ENCODE results near the gene NMBR. TPM values are rescaled to one million over a fixed set of nuclear protein-coding genes. Genes with fewer than 3 reads are reported as not detected.
A peak's percentile ranks its signal among the peaks of the same experiment; 100 is the strongest.
"Not testable (repeated sequence)": the region's sequence is repeated elsewhere in the genome, so short reads cannot be mapped to it uniquely, and the experiment has no call there.

NMBR gene
- polyA plus RNA-seq, 4 donors: 0.04 TPM; not detected in 3

GRCh38 chr6:142112451-142113061 lies 34.4 kb downstream of the NMBR start:
- peak; percentile 55 to 68 for DNase-seq
- WGBS, 3 donors: 0 to 1% (median 0%) methylated on average over 4 of the region's 4 CpGs

GRCh38 chr6:142110820-142111219 lies 36.1 kb downstream of the NMBR start:
- H3K4me3 ChIP-seq (ENCODE audit: low read depth in 1 of 3, low read length in 3 of 3); H3K9me3 ChIP-seq (ENCODE audit: control insufficient read depth in 2 of 2, insufficient read depth in 1 of 2, low read depth in 1 of 2, low read length in 1 of 2); FAIRE-seq; H3K27me3 ChIP-seq (ENCODE audit: control insufficient read depth in 3 of 3, insufficient read depth in 3 of 3, low read length in 3 of 3); H3K4me1 ChIP-seq (ENCODE audit: control insufficient read depth in 3 of 3, insufficient read depth in 2 of 3, low read depth in 1 of 3, low read length in 2 of 3); DNase-seq; H3K27ac ChIP-seq (ENCODE audit: low read depth in 1 of 3, low read length in 2 of 3); H3K36me3 ChIP-seq (ENCODE audit: control insufficient read depth in 3 of 3, insufficient read depth in 2 of 3, low read depth in 1 of 3, low read length in 3 of 3): not testable (repeated sequence)
- WGBS, 3 donors: 78 to 85% (median 84%) methylated on average over 9 of the region's 9 CpGs

More at GRCh38 chr6:142112451-142113061, 34.4 kb downstream of the NMBR start:
- FAIRE-seq: no peak
- Histone ChIP-seq H3K36me3 (ENCODE audit: control insufficient read depth in 3 of 3, insufficient read depth in 2 of 3, low read depth in 1 of 3, low read length in 3 of 3) (no peaks in the 10 kb centered on the region), H3K27me3 (ENCODE audit: control insufficient read depth in 3 of 3, insufficient read depth in 3 of 3, low read length in 3 of 3) (no peaks in the 10 kb centered on the region), H3K27ac (ENCODE audit: low read depth in 1 of 3, low read length in 2 of 3) (no peak overlapping the region), H3K4me1 (ENCODE audit: control insufficient read depth in 3 of 3, insufficient read depth in 2 of 3, low read depth in 1 of 3, low read length in 2 of 3) (no peaks in the 10 kb centered on the region), H3K4me3 (ENCODE audit: low read depth in 1 of 3, low read length in 3 of 3) (no peak overlapping the region), H3K9me3 (ENCODE audit: control insufficient read depth in 2 of 2, insufficient read depth in 1 of 2, low read depth in 1 of 2, low read length in 1 of 2) (no peaks in the 10 kb centered on the region)

GRCh38 chr6:142104820-142105219 lies 42.1 kb downstream of the NMBR start:
- not testable (repeated sequence) for H3K4me1 ChIP-seq (ENCODE audit: control insufficient read depth in 3 of 3, insufficient read depth in 2 of 3, low read depth in 1 of 3, low read length in 2 of 3); DNase-seq; FAIRE-seq; H3K36me3 ChIP-seq (ENCODE audit: control insufficient read depth in 3 of 3, insufficient read depth in 2 of 3, low read depth in 1 of 3, low read length in 3 of 3); H3K27ac ChIP-seq (ENCODE audit: low read depth in 1 of 3, low read length in 2 of 3); H3K9me3 ChIP-seq (ENCODE audit: control insufficient read depth in 2 of 2, insufficient read depth in 1 of 2, low read depth in 1 of 2, low read length in 1 of 2); H3K27me3 ChIP-seq (ENCODE audit: control insufficient read depth in 3 of 3, insufficient read depth in 3 of 3, low read length in 3 of 3); H3K4me3 ChIP-seq (ENCODE audit: low read depth in 1 of 3, low read length in 3 of 3)
- WGBS, 3 donors: 77 to 90% (median 79%) methylated on average over 5 of the region's 5 CpGs

GRCh38 chr6:142088858-142089216 lies 58.1 kb downstream of the NMBR start:
- 3 to 22% (median 15%) methylated on average over 14 of the region's 14 CpGs for WGBS, 3 donors

GRCh38 chr6:142087950-142088857 lies 58.7 kb downstream of the NMBR start:
- H3K4me3 ChIP-seq (ENCODE audit: low read depth in 1 of 3, low read length in 3 of 3): no peak overlapping the region
- FAIRE-seq (no peak), DNase-seq (no peak)
- H3K36me3 ChIP-seq (ENCODE audit: control insufficient read depth in 3 of 3, insufficient read depth in 2 of 3, low read depth in 1 of 3, low read length in 3 of 3): no peaks in the 10 kb centered on the region
- H3K27me3 ChIP-seq (ENCODE audit: control insufficient read depth in 3 of 3, insufficient read depth in 3 of 3, low read length in 3 of 3): peaks cover 0 to 16% (median 12%) of the 10 kb centered on the region in 3 donors
- 19 to 35% (median 35%) methylated on average over 49 of the region's 49 CpGs for WGBS, 3 donors
- H3K4me1 ChIP-seq (ENCODE audit: control insufficient read depth in 3 of 3, insufficient read depth in 2 of 3, low read depth in 1 of 3, low read length in 2 of 3): no peaks in the 10 kb centered on the region
- no peaks in the 10 kb centered on the region for H3K9me3 ChIP-seq (ENCODE audit: control insufficient read depth in 2 of 2, insufficient read depth in 1 of 2, low read depth in 1 of 2, low read length in 1 of 2)
- H3K27ac ChIP-seq (ENCODE audit: low read depth in 1 of 3, low read length in 2 of 3): no peak overlapping the region

More at GRCh38 chr6:142088858-142089216, 58.1 kb downstream of the NMBR start:
- Histone ChIP-seq H3K27ac (ENCODE audit: low read depth in 1 of 3, low read length in 2 of 3) (no peak overlapping the region), H3K36me3 (ENCODE audit: control insufficient read depth in 3 of 3, insufficient read depth in 2 of 3, low read depth in 1 of 3, low read length in 3 of 3) (no peaks in the 10 kb centered on the region), H3K4me1 (ENCODE audit: control insufficient read depth in 3 of 3, insufficient read depth in 2 of 3, low read depth in 1 of 3, low read length in 2 of 3) (no peaks in the 10 kb centered on the region), H3K27me3 (ENCODE audit: control insufficient read depth in 3 of 3, insufficient read depth in 3 of 3, low read length in 3 of 3) (peaks cover 0 to 16% (median 12%) of the 10 kb centered on the region in 3 donors), H3K9me3 (ENCODE audit: control insufficient read depth in 2 of 2, insufficient read depth in 1 of 2, low read depth in 1 of 2, low read length in 1 of 2) (no peaks in the 10 kb centered on the region), H3K4me3 (ENCODE audit: low read depth in 1 of 3, low read length in 3 of 3) (no peak overlapping the region)
- peak in 1 of 2 donors; percentile 31 for DNase-seq
- no peak for FAIRE-seq

- no peaks in the 10 kb centered on the region for H3K4me1 ChIP-seq (ENCODE audit: control insufficient read depth in 3 of 3, insufficient read depth in 2 of 3, low read depth in 1 of 3, low read length in 2 of 3)
- no peaks in the 10 kb centered on the region for H3K27me3 ChIP-seq (ENCODE audit: control insufficient read depth in 3 of 3, insufficient read depth in 3 of 3, low read length in 3 of 3)
- no peaks in the 10 kb centered on the region for H3K36me3 ChIP-seq (ENCODE audit: control insufficient read depth in 3 of 3, insufficient read depth in 2 of 3, low read depth in 1 of 3, low read length in 3 of 3)
- FAIRE-seq: no peak
- DNase-seq: no peak
- H3K9me3 ChIP-seq (ENCODE audit: control insufficient read depth in 2 of 2, insufficient read depth in 1 of 2, low read depth in 1 of 2, low read length in 1 of 2): no peaks in the 10 kb centered on the region
- no peak overlapping the region for H3K4me3 ChIP-seq (ENCODE audit: low read depth in 1 of 3, low read length in 3 of 3)
- no peak overlapping the region for H3K27ac ChIP-seq (ENCODE audit: low read depth in 1 of 3, low read length in 2 of 3)
Measured at GRCh38 chr6:142079130-142079529, 67.8 kb downstream of the NMBR start.

GRCh38 chr6:142075516-142076101 lies 71.3 kb downstream of the NMBR start:
- DNase-seq (no peak), FAIRE-seq (no peak)
- Histone ChIP-seq H3K4me1 (ENCODE audit: control insufficient read depth in 3 of 3, insufficient read depth in 2 of 3, low read depth in 1 of 3, low read length in 2 of 3) (no peaks in the 10 kb centered on the region), H3K27me3 (ENCODE audit: control insufficient read depth in 3 of 3, insufficient read depth in 3 of 3, low read length in 3 of 3) (peaks cover 0 to 2% (median 0%) of the 10 kb centered on the region in 3 donors), H3K27ac (ENCODE audit: low read depth in 1 of 3, low read length in 2 of 3) (no peak overlapping the region), H3K9me3 (ENCODE audit: control insufficient read depth in 2 of 2, insufficient read depth in 1 of 2, low read depth in 1 of 2, low read length in 1 of 2) (no peaks in the 10 kb centered on the region), H3K4me3 (ENCODE audit: low read depth in 1 of 3, low read length in 3 of 3) (no peak overlapping the region), H3K36me3 (ENCODE audit: control insufficient read depth in 3 of 3, insufficient read depth in 2 of 3, low read depth in 1 of 3, low read length in 3 of 3) (no peaks in the 10 kb centered on the region)
- 79 to 87% (median 82%) methylated on average over 7 of the region's 7 CpGs for WGBS, 3 donors

GRCh38 chr6:142074516-142074915 lies 72.4 kb downstream of the NMBR start:
- H3K27me3 ChIP-seq (ENCODE audit: control insufficient read depth in 3 of 3, insufficient read depth in 3 of 3, low read length in 3 of 3): peaks cover 0 to 2% (median 0%) of the 10 kb centered on the region in 3 donors
- H3K9me3 ChIP-seq (ENCODE audit: control insufficient read depth in 2 of 2, insufficient read depth in 1 of 2, low read depth in 1 of 2, low read length in 1 of 2): no peaks in the 10 kb centered on the region
- no peak overlapping the region for H3K4me3 ChIP-seq (ENCODE audit: low read depth in 1 of 3, low read length in 3 of 3)
- no peak for DNase-seq
- no peaks in the 10 kb centered on the region for H3K4me1 ChIP-seq (ENCODE audit: control insufficient read depth in 3 of 3, insufficient read depth in 2 of 3, low read depth in 1 of 3, low read length in 2 of 3)
- 67 to 83% (median 68%) methylated on average over 1 of the region's 1 CpG for WGBS, 3 donors
- FAIRE-seq: peak; percentile 78
- H3K27ac ChIP-seq (ENCODE audit: low read depth in 1 of 3, low read length in 2 of 3): no peak overlapping the region
- H3K36me3 ChIP-seq (ENCODE audit: control insufficient read depth in 3 of 3, insufficient read depth in 2 of 3, low read depth in 1 of 3, low read length in 3 of 3): no peaks in the 10 kb centered on the region

Data from small intestine (tissue), 7 donors.